Measurements from ENCODE around the gene SYCP3.

SYCP3 gene

DNA sequence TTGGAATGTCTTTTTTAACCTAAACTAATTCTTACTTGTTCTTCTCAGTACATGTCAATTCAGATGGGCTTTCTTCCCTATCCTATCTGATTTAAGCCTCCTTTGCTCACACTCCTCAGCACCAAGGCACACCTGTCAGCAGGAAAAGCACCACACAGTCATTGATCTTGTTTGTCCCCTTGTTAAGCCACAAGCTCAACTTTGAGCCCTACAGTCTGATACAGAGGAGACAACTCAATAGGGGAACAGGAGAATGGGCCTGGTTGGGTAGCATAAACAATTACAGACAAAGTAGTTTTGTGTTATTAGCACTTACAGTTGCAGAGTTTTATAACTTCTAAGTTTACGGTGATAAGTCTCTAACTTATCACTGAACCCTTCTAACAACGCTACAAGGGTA, 29.5 kb upstream of the SYCP3 start:
- Histone ChIP-seq H4K8ac (ENCODE audit: low read length) (no peak overlapping the region), H2BK12ac (ENCODE audit: low read length in 2 of 2) (no peak overlapping the region), H3K4ac (ENCODE audit: low read depth in 1 of 2, low read length in 2 of 2) (no peak overlapping the region), H3K4me3 (ENCODE audit: insufficient read depth in 1 of 2, low read depth in 1 of 2, low read length in 2 of 2) (no peak overlapping the region), H3K23ac (ENCODE audit: low read length in 2 of 2) (no peak overlapping the region), H3K18ac (ENCODE audit: low read depth in 1 of 2, low read length in 2 of 2) (no peak overlapping the region), H2BK5ac (ENCODE audit: low read depth, low read length, poor library complexity, severe bottlenecking) (no peak overlapping the region), H2AFZ (ENCODE audit: low read depth, low read length) (no peak overlapping the region), H3K4me2 (ENCODE audit: low read length, poor library complexity, severe bottlenecking) (no peak overlapping the region), H3K14ac (ENCODE audit: low read length in 2 of 2) (no peak overlapping the region), H3K79me1 (replicated peaks; ENCODE audit: low read length, poor library complexity, severe bottlenecking) (peaks cover 2% of the 10 kb centered on the region), H2AK5ac (ENCODE audit: low read length, severe bottlenecking) (no peak overlapping the region), H3K36me3 (ENCODE audit: control insufficient read depth in 1 of 2, insufficient read depth in 2 of 2, low read depth in 1 of 2, low read length in 2 of 2) (peaks cover 12 to 82% of the 10 kb centered on the region in 2 experiments), H3K4me1 (ENCODE audit: control insufficient read depth, insufficient read depth, low read depth, low read length) (no peaks in the 10 kb centered on the region), H3K27me3 (ENCODE audit: control insufficient read depth in 1 of 2, insufficient read depth in 1 of 2, low read length in 2 of 2) (no peaks in the 10 kb centered on the region), H3K9me3 (ENCODE audit: control insufficient read depth, low read length) (no peaks in the 10 kb centered on the region), H3K9ac (ENCODE audit: low read length) (no peak overlapping the region), H2BK120ac (ENCODE audit: low read depth, low read length) (no peak overlapping the region), H2BK15ac (ENCODE audit: low read depth, poor library complexity, severe bottlenecking) (no peak overlapping the region), H3K27ac (ENCODE audit: low read length, poor library complexity, severe bottlenecking) (no peak overlapping the region), H4K91ac (ENCODE audit: low read length) (no peak overlapping the region)
- DNase-seq = no peak
- WGBS = 96% methylated on average over 2 of the region's 2 CpGs

DNA sequence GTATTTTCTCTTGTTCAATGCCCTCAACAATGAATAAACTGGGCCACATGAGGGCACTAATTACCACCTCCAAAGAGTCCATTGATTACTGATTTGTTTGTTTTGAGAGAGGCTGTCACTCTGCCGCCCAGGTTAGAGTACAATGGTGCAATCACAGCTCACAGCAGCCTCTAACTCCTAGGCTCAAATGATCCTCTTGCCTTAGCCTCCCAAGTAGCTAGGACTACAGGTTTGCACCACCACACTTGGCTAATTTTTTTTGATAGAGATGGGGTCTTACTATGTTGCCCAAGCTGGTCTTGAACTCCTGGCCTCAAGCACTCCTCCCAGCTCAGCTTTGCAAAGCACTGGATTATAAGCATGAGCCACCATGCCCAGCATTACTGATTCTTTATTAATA, 28.3 kb upstream of the SYCP3 start:
- Histone ChIP-seq H2AK5ac (ENCODE audit: low read length, severe bottlenecking) (no peak overlapping the region), H4K91ac (ENCODE audit: low read length) (no peak overlapping the region), H2AFZ (ENCODE audit: low read depth, low read length) (no peak overlapping the region), H2BK12ac (ENCODE audit: low read length in 2 of 2) (no peak overlapping the region), H3K9ac (ENCODE audit: low read length) (no peak overlapping the region), H3K79me1 (replicated peaks; ENCODE audit: low read length, poor library complexity, severe bottlenecking) (peaks cover 2% of the 10 kb centered on the region), H3K14ac (ENCODE audit: low read length in 2 of 2) (no peak overlapping the region), H3K4me3 (ENCODE audit: insufficient read depth in 1 of 2, low read depth in 1 of 2, low read length in 2 of 2) (no peak overlapping the region), H3K4ac (ENCODE audit: low read depth in 1 of 2, low read length in 2 of 2) (no peak overlapping the region), H3K4me2 (ENCODE audit: low read length, poor library complexity, severe bottlenecking) (no peak overlapping the region), H3K9me3 (ENCODE audit: control insufficient read depth, low read length) (no peaks in the 10 kb centered on the region), H4K8ac (ENCODE audit: low read length) (no peak overlapping the region), H2BK5ac (ENCODE audit: low read depth, low read length, poor library complexity, severe bottlenecking) (no peak overlapping the region), H3K18ac (ENCODE audit: low read depth in 1 of 2, low read length in 2 of 2) (no peak overlapping the region), H3K27ac (ENCODE audit: low read length, poor library complexity, severe bottlenecking) (no peak overlapping the region), H2BK120ac (ENCODE audit: low read depth, low read length) (no peak overlapping the region), H3K23ac (ENCODE audit: low read length in 2 of 2) (no peak overlapping the region), H3K4me1 (ENCODE audit: control insufficient read depth, insufficient read depth, low read depth, low read length) (no peaks in the 10 kb centered on the region), H3K36me3 (ENCODE audit: control insufficient read depth in 1 of 2, insufficient read depth in 2 of 2, low read depth in 1 of 2, low read length in 2 of 2) (peaks cover 10 to 81% of the 10 kb centered on the region in 2 experiments), H2BK15ac (ENCODE audit: low read depth, poor library complexity, severe bottlenecking) (no peak overlapping the region), H3K27me3 (ENCODE audit: control insufficient read depth in 1 of 2, insufficient read depth in 1 of 2, low read length in 2 of 2) (no peaks in the 10 kb centered on the region)
- no peak for DNase-seq
- no CpG with 5 or more reads among the region's 1 CpG for WGBS

DNA sequence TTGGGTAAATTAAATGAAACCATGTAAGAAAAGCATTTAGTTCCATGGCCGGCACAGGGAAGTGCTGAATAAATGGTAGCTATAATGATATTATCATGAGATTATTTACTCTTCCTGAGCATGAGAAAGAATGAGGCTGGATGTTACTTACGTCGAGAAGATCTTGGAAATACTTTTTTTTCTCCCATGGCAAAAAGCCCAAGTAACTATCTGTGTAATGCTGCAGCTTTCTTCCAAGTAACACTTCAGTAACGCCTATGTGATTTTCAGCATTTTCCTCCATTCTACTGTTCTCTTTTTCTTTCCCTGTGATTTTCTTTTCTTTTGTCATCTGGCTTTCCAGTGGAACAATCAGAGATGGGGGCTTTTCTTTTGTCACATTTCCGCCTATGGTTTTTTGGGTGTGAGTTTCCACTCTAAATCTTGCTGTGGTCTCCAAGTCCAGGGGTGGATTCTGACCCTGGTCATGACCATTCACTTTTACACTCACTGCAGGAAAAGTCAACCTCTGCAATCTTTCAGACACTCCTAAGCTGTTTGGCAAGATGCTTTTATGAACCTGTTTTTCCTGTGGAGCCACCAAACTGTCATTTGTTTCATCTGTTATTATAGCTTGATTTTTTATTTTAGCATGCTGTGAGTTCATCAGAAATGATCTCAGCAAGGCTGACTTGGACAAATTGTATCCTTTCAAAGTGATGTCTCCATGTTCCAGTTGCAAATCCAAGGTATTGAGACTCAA, 25.0 kb upstream of the SYCP3 start:
- Histone ChIP-seq H3K18ac (ENCODE audit: low read depth in 1 of 2, low read length in 2 of 2) (no peak overlapping the region), H2BK5ac (ENCODE audit: low read depth, low read length, poor library complexity, severe bottlenecking) (no peak overlapping the region), H3K4me1 (ENCODE audit: control insufficient read depth, insufficient read depth, low read depth, low read length) (no peaks in the 10 kb centered on the region), H3K23ac (ENCODE audit: low read length in 2 of 2) (no peak overlapping the region), H3K4me3 (ENCODE audit: insufficient read depth in 1 of 2, low read depth in 1 of 2, low read length in 2 of 2) (no peak overlapping the region), H4K91ac (ENCODE audit: low read length) (no peak overlapping the region), H3K9me3 (ENCODE audit: control insufficient read depth, low read length) (no peaks in the 10 kb centered on the region), H2BK120ac (ENCODE audit: low read depth, low read length) (no peak overlapping the region), H3K36me3 (ENCODE audit: control insufficient read depth in 1 of 2, insufficient read depth in 2 of 2, low read depth in 1 of 2, low read length in 2 of 2) (peaks cover 7 to 77% of the 10 kb centered on the region in 2 experiments), H4K8ac (ENCODE audit: low read length) (no peak overlapping the region), H3K79me1 (replicated peaks; ENCODE audit: low read length, poor library complexity, severe bottlenecking) (no peaks in the 10 kb centered on the region), H3K4me2 (ENCODE audit: low read length, poor library complexity, severe bottlenecking) (no peak overlapping the region), H3K27ac (ENCODE audit: low read length, poor library complexity, severe bottlenecking) (no peak overlapping the region), H2AK5ac (ENCODE audit: low read length, severe bottlenecking) (no peak overlapping the region), H3K14ac (ENCODE audit: low read length in 2 of 2) (no peak overlapping the region), H2BK15ac (ENCODE audit: low read depth, poor library complexity, severe bottlenecking) (no peak overlapping the region), H2AFZ (ENCODE audit: low read depth, low read length) (no peak overlapping the region), H3K9ac (ENCODE audit: low read length) (no peak overlapping the region), H2BK12ac (ENCODE audit: low read length in 2 of 2) (no peak overlapping the region), H3K27me3 (ENCODE audit: control insufficient read depth in 1 of 2, insufficient read depth in 1 of 2, low read length in 2 of 2) (no peaks in the 10 kb centered on the region), H3K4ac (ENCODE audit: low read depth in 1 of 2, low read length in 2 of 2) (no peak overlapping the region)
- 100% methylated on average over 5 of the region's 5 CpGs for WGBS
- no peak for DNase-seq

DNA sequence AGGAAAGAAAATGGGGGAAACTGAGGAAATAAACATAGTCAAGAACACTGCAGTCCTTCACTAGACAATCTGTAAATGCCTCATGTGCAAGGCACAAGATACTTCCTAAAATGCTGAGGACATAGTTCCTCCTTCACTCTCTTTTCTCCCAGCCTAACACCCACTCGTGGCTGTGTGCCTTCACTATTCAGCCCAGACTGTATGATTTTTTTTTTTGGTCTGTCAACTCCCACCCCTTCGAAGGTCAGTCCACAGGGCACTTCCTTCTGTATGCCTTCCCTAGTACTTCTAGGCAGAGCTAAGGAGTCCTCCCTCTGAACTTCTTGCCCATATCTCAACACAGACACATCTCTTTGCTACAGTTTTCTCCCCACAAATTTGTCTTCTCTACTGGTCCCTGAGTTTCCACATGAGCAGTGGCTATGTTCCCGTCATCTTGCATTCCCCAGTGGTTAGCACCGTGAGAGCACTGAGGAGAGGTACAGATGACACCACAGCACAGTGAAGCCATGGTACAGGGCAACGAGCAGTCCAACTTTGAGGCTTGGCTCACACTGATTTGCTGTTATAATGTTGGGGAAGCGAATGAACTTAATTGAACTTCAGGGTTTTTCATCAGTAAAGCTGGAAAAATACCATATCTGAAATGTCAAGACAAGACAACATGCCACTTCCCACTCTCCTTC, 24.1 kb upstream of the SYCP3 start:
- Histone ChIP-seq H3K9me3 (ENCODE audit: control insufficient read depth, low read length) (no peaks in the 10 kb centered on the region), H3K27ac (ENCODE audit: low read length, poor library complexity, severe bottlenecking) (no peak overlapping the region), H2AK5ac (ENCODE audit: low read length, severe bottlenecking) (no peak overlapping the region), H3K36me3 (ENCODE audit: control insufficient read depth in 1 of 2, insufficient read depth in 2 of 2, low read depth in 1 of 2, low read length in 2 of 2) (peaks cover 7 to 73% of the 10 kb centered on the region in 2 experiments), H3K4me1 (ENCODE audit: control insufficient read depth, insufficient read depth, low read depth, low read length) (no peaks in the 10 kb centered on the region), H4K91ac (ENCODE audit: low read length) (no peak overlapping the region), H4K8ac (ENCODE audit: low read length) (peak overlapping the region; percentile 27), H3K4me3 (ENCODE audit: insufficient read depth in 1 of 2, low read depth in 1 of 2, low read length in 2 of 2) (no peak overlapping the region), H3K27me3 (ENCODE audit: control insufficient read depth in 1 of 2, insufficient read depth in 1 of 2, low read length in 2 of 2) (no peaks in the 10 kb centered on the region), H3K4me2 (ENCODE audit: low read length, poor library complexity, severe bottlenecking) (no peak overlapping the region), H3K79me1 (replicated peaks; ENCODE audit: low read length, poor library complexity, severe bottlenecking) (no peaks in the 10 kb centered on the region), H3K23ac (ENCODE audit: low read length in 2 of 2) (no peak overlapping the region), H2BK15ac (ENCODE audit: low read depth, poor library complexity, severe bottlenecking) (no peak overlapping the region), H3K4ac (ENCODE audit: low read depth in 1 of 2, low read length in 2 of 2) (no peak overlapping the region), H2BK12ac (ENCODE audit: low read length in 2 of 2) (no peak overlapping the region), H3K14ac (ENCODE audit: low read length in 2 of 2) (no peak overlapping the region), H2AFZ (ENCODE audit: low read depth, low read length) (no peak overlapping the region), H3K9ac (ENCODE audit: low read length) (no peak overlapping the region), H2BK120ac (ENCODE audit: low read depth, low read length) (no peak overlapping the region), H2BK5ac (ENCODE audit: low read depth, low read length, poor library complexity, severe bottlenecking) (no peak overlapping the region), H3K18ac (ENCODE audit: low read depth in 1 of 2, low read length in 2 of 2) (no peak overlapping the region)
- no peak for DNase-seq
- 97% methylated on average over 6 of the region's 6 CpGs for WGBS
